HL-60/S4 treated with retinoic acid at 250 ng/mL for 4 days and 3 days (cell line): ENCODE measurements around the gene GNB5.
"Not testable (repeated sequence)": the region's sequence is repeated elsewhere in the genome, so short reads cannot be mapped to it uniquely, and the experiment has no call there.

Experiments used
- in situ Hi-C: fragments of 300-500 bp; cut with MboI; formaldehyde crosslinking; loops from 2 replicates; pipeline ENCODE4 v1.7.0; 2022; ENCODE audit warnings: low sequenced_read_pairs

The GNB5 gene

GRCh38 chr15:52170199-52170598 lies 21.0 kb downstream of the GNB5 start:
- in situ Hi-C loops: not testable (repeated sequence)

GRCh38 chr15:52165494-52166131 lies 25.6 kb downstream of the GNB5 start:
- in situ Hi-C loops: not testable (repeated sequence)

- in situ Hi-C loops: no loop called here
Measured at GRCh38 chr15:52164631-52165265, 26.4 kb downstream of the GNB5 start.

- in situ Hi-C loops: no loop called here
Measured at GRCh38 chr15:52163321-52164190, 27.6 kb downstream of the GNB5 start.

GRCh38 chr15:52162876-52163275 lies 28.3 kb downstream of the GNB5 start:
- in situ Hi-C loops: no loop called here

- in situ Hi-C loops: no loop called here
Measured at GRCh38 chr15:52162260-52162659, 28.9 kb downstream of the GNB5 start.

GRCh38 chr15:52161406-52161966 lies 29.7 kb downstream of the GNB5 start:
- in situ Hi-C loops: no loop called here

- in situ Hi-C loops: no loop called here
Measured at GRCh38 chr15:52159645-52160044, 31.5 kb downstream of the GNB5 start.

GRCh38 chr15:52158084-52158765 lies 33.0 kb downstream of the GNB5 start:
- in situ Hi-C loops: no loop called here

- in situ Hi-C loops: no loop called here
Measured at GRCh38 chr15:52155878-52156277, 35.3 kb downstream of the GNB5 start.

GRCh38 chr15:52154896-52155865 lies 36.0 kb downstream of the GNB5 start:
- in situ Hi-C loops: no loop called here

GRCh38 chr15:52153900-52154895 lies 37.0 kb downstream of the GNB5 start:
- in situ Hi-C loops: no loop called here

- in situ Hi-C loops: no loop called here
Measured at GRCh38 chr15:52151353-52151752, 39.8 kb downstream of the GNB5 start.

- in situ Hi-C loops: no loop called here
Measured at GRCh38 chr15:52150871-52151270, 40.3 kb downstream of the GNB5 start.

GRCh38 chr15:52150043-52150825 lies 41.0 kb downstream of the GNB5 start:
- in situ Hi-C loops: no loop called here

- in situ Hi-C loops: no loop called here
Measured at GRCh38 chr15:52148403-52148802, 42.8 kb downstream of the GNB5 start.

- in situ Hi-C loops: no loop called here
Measured at GRCh38 chr15:52146776-52147175, 44.4 kb downstream of the GNB5 start.

GRCh38 chr15:52146261-52146660 lies 44.9 kb downstream of the GNB5 start:
- in situ Hi-C loops: no loop called here
